HG02840 (cell line): ENCODE data around the gene C17orf58.
"Not testable (repeated sequence)": the region's sequence is repeated elsewhere in the genome, so short reads cannot be mapped to it uniquely, and the experiment has no call there.

Experiments
- ATAC-seq: cut with Tn5 transposase; IDR thresholded peaks from one replicate; pipeline ENCODE4 v1.9.1; 2021; ENCODE audit warnings: mild to moderate bottlenecking, moderate library complexity, moderate number of reproducible peaks; ENCODE audit not compliant: unreplicated experiment, low FRiP score

The C17orf58 gene

DNA sequence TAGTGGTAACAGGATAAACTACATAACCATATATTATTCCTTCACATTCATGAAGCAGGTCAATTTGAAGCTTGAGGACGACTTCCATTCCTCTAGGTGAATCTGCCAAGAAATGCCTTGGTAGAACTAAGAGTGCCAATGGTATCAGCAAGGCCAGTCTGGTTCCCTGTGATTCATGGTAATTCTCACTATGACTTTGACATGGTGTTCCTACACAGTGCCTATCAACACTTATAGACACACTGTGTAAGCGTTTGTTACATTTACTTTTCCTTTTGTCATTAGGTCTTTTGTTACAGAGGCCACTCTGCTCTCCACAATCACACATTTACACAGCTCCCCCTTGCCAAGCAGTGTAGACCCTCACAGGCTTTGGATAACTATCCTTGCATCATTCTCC lies 34.1 kb downstream of the C17orf58 start:
- ATAC-seq = not testable (repeated sequence)

DNA sequence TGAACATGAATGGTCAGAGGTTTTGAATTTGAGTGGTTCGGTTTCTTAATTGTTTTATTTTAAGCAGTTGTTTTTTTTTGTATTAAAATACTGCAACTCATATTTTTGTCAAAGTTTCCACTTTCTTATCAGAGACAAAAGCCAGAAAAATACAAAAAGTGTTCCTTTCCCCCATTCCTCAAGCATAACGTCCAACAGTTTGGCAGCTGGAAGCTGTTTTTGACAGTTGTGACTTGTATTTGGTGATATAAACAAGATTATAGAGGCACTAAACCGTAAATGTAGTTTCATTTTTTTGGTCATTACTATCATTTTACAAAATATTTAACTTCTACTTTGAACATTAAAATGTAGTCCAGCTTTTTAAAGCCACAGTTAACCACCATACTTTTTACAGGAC lies 36.0 kb downstream of the C17orf58 start:
- ATAC-seq = not testable (repeated sequence)

DNA sequence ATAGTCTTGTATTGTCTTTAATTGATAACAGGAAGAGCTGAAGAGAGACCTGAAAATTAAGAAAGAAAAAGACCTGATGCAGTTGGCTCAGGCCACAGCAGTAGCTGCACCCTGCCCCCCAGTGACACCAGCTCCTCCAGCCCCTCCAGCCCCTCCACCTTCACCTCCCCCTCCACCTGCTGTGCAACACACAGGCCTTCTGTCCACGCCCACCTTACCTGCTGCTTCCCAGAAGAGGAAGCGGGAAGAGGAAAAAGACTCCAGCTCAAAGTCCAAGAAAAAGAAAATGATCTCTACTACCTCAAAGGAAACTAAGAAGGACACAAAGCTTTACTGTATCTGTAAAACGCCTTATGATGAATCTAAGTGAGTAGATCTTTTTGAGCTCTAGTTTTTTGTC lies 36.8 kb downstream of the C17orf58 start:
- no peak for ATAC-seq

DNA sequence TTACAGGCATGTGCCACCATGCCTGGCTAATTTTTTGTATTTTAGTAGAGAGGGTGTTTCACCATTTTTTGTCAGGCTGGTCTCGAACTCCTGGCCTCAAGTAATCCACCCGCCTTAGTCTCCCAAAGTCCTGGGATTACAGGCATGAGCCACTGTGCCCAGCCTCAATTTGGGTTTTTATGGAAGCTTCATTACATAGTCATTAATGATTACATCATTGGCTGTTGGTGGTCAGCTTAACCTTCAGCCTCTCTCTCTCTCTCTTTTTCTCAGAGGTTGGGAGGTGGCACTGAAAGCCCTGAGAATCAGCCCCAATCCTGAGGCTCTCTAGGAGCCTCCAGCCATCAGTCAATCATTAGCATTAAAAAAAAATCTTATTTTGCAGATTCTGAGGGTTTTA lies 45.3 kb downstream of the C17orf58 start:
- ATAC-seq = no peak

DNA sequence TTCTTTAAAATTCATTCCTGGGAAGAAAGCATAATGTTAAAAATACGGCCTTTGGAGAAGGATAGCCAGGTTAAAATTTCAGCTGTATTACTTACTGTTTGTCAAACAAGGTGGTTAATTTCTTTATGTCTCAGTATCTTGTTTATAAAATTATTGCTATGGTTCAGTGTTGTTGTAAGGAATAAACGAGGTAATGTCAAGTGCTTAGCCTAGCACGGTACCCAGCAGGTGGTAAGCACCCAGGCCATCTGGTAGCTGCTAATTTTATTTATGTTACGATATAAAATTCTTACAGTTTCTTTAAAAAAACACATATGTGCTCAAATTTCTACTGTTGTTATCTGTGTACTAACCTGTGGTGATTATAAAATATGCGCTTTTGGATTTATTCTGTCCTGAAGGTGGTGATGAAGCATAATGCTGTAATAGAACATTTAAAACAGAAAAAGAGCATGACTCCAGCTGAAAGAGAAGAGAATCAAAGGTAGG lies 48.9 kb downstream of the C17orf58 start:
- ATAC-seq = no peak

DNA sequence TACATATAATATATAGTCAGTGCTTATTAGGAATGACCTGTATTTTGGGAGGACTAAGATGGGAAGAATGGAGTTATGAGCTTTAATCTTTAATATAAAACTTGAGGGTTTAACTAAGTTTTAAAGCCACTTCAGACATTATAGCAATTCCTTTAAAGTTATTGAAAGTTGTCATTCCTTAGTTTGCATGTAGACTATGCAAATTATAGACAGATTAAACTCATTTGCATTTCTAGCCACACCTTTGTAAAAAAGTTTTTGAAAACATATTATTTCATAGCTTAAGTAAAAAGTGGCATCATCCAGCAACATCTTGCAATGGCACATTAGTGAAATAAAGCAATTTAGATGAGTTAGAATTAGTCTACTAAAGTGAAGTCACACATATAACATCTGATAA lies 49.8 kb downstream of the C17orf58 start:
- no peak for ATAC-seq

- ATAC-seq = no peak
Measured at GRCh38 chr17:67944035-67944434, 52.2 kb downstream of the C17orf58 start.

- no peak for ATAC-seq
Measured at GRCh38 chr17:67942810-67943209, 53.5 kb downstream of the C17orf58 start.
